GM12874 (cell line): ENCODE data around the gene CNNM1.

Experiments
- CTCF ChIP-seq: IDR thresholded peaks from 2 replicates; pipeline ENCODE4 v1.5.1; 2011; ENCODE audit warnings: low read depth, mild to moderate bottlenecking, control low read depth, low read length, moderate library complexity; ENCODE audit not compliant: insufficient read depth

Gene CNNM1

GRCh38 chr10:99374526-99374925, 45.4 kb downstream of the CNNM1 start:
- no peak for TF ChIP-seq CTCF

- no peak for TF ChIP-seq CTCF
Measured at GRCh38 chr10:99374972-99375371, 45.8 kb downstream of the CNNM1 start.

- no peak for TF ChIP-seq CTCF
Measured at GRCh38 chr10:99375426-99375825, 46.3 kb downstream of the CNNM1 start.

- no peak for TF ChIP-seq CTCF
Measured at GRCh38 chr10:99382176-99382575, 53.0 kb downstream of the CNNM1 start.

GRCh38 chr10:99387071-99387470, 57.9 kb downstream of the CNNM1 start:
- no peak for TF ChIP-seq CTCF

- no peak for TF ChIP-seq CTCF
Measured at GRCh38 chr10:99387541-99387940, 58.4 kb downstream of the CNNM1 start.

GRCh38 chr10:99389729-99390480, 60.7 kb downstream of the CNNM1 start:
- no peak for TF ChIP-seq CTCF
